Measurements from ENCODE around the gene EP300.
"Not testable (repeated sequence)": the region's sequence is repeated elsewhere in the genome, so short reads cannot be mapped to it uniquely, and the experiment has no call there.

DNA sequence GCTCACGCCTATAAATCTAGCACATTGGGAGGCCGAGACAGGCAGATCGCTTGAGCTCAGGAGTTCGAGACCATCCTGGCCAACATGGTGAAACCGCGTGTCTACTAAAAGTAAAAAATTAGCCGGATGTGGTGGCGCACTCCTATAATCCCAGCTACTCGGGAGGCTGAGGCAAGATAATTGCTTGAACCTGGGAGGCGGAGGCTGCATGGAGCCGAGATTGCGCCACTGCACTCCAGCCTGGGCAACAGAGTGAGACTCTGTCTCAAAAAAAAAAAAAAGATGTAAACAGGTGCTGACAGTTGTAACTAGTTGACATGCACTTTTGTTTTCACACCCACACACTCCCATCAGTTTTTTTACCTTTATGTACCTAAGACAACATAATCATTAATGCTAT lies 44.0 kb upstream of the EP300 start:
- TF ChIP-seq, protein P1, sequence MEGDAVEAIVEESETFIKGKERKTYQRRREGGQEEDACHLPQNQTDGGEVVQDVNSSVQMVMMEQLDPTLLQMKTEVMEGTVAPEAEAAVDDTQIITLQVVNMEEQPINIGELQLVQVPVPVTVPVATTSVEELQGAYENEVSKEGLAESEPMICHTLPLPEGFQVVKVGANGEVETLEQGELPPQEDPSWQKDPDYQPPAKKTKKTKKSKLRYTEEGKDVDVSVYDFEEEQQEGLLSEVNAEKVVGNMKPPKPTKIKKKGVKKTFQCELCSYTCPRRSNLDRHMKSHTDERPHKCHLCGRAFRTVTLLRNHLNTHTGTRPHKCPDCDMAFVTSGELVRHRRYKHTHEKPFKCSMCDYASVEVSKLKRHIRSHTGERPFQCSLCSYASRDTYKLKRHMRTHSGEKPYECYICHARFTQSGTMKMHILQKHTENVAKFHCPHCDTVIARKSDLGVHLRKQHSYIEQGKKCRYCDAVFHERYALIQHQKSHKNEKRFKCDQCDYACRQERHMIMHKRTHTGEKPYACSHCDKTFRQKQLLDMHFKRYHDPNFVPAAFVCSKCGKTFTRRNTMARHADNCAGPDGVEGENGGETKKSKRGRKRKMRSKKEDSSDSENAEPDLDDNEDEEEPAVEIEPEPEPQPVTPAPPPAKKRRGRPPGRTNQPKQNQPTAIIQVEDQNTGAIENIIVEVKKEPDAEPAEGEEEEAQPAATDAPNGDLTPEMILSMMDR (conservative IDR thresholded peaks at IDR 0.05; ENCODE audit: low read depth, low read length) = not testable (repeated sequence)
- not testable (repeated sequence) for TF ChIP-seq EZH2phosphoT487 (IDR thresholded peaks at IDR 0.05; ENCODE audit: borderline replicate concordance, low read length); EZH2 (IDR thresholded peaks at IDR 0.05; ENCODE audit: low read length, unreplicated experiment)
